UCSD-AML1 (cell line): ENCODE data around the gene OPA3.
A peak's percentile ranks its signal among the peaks of the same experiment; 100 is the strongest.

Experiments
- DNase-seq: peaks from one replicate; lab custom pipeline; 2025; ENCODE audit not compliant: unreplicated experiment; lab: John Stamatoyannopoulos, UW

Gene OPA3

DNA sequence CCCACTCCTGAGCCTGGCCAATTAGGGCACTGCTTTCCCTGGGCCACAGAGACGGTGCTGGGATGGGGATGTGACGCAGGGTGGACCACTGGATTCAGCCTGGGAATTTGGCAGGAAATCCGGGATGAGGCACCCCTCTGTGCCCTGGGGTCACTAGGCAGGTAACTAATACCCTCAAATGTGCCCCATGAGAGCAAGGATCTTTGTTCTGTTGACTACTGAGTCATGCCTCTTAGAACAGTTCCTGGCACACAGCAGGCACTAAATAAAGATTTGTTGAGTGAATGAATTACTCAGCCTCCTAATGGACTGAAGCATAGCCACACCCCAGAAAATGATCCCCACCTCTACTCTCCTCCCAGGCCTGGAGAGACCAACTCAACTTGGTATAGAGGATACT is 15.9 kb downstream of the OPA3 start:
- no peak for DNase-seq

GRCh38 chr19:45567609-45568008 is 17.0 kb downstream of the OPA3 start:
- DNase-seq: no peak

DNA sequence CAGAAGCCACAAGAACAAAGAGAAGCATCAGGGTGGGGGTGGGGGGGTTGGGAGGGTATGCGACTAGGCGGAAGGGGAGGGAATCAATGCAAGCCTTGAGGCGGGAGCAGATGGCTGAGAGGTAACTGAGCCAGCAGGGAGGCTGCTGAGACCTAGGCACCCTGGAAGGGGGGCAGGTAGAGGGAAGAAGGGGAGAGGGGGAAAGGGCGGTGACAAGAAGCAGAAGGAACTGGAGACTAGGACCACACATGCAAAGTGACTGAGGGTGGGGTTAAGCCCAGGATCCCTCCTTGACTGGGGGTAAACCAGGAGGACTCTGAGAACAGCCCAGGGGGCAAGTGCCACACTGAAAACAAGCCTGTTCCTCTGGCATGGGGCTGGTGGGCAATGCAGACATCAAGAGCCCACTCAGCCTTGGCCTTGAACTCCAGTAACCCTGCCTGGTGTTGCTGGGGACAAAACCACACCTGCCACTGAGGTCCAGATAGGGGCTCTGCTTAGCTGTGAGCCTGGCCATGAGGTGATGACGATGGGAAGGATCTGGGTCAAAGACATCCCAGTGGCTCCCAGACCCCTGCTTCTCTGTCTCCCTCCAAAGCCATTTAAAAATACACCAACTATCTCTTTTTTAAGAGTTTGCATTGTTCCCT is 20.3 kb downstream of the OPA3 start:
- no peak for DNase-seq

- DNase-seq: no peak
These were observed 23.9 kb downstream of the OPA3 start for GRCh38 chr19:45560686-45561085.

GRCh38 chr19:45560038-45560437 is 24.6 kb downstream of the OPA3 start:
- DNase-seq: no peak

DNA sequence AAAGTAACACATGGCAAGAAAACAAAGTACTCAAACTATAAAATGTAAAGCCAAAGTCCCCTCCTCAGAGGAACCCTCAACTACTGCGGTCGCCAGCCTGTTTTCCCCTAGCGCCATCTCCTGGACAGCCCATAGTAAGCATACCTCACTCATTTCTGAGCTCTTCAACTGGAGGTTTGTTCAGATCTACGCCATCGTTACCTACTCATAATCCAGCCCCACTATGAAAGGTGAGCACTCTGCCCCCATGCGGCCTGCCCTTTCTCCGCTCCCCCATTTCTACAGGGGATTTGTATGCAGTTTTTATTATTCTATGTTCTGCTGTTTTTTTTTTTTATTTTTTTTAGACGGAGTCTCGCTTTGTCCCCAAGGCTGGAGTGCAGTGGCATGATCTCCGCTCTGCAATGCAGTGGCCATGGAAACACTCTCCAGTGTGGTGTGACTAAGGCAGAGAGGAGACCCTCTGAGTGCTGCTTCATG is 26.2 kb downstream of the OPA3 start:
- peak; percentile 62 for DNase-seq

- DNase-seq: no peak
These were observed 27.8 kb downstream of the OPA3 start for GRCh38 chr19:45556835-45557234.

GRCh38 chr19:45554481-45554880 is 30.1 kb downstream of the OPA3 start:
- DNase-seq: no peak

DNA sequence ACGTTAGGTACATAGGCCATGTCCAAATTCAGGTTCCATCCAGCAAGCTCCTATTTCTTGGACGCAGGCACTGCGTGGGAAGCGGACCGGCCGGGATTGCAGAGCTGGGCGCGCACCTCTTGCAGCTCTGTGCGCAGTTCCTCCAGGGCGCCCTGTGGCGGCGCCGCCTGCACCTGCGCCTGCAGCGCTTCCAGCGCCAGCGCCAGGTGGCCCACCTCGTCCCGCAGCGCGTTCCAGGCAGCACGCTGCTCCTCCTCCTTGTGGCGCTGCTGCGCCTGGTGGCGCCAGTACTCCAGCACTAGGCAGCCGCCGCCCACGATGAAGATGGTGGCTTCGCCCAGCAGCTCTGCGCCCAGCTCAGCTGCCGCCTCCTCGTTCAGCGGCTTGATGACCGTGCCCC is 31.1 kb downstream of the OPA3 start:
- DNase-seq: no peak

- DNase-seq: no peak
These were observed 36.5 kb downstream of the OPA3 start for GRCh38 chr19:45547965-45548609.

DNA sequence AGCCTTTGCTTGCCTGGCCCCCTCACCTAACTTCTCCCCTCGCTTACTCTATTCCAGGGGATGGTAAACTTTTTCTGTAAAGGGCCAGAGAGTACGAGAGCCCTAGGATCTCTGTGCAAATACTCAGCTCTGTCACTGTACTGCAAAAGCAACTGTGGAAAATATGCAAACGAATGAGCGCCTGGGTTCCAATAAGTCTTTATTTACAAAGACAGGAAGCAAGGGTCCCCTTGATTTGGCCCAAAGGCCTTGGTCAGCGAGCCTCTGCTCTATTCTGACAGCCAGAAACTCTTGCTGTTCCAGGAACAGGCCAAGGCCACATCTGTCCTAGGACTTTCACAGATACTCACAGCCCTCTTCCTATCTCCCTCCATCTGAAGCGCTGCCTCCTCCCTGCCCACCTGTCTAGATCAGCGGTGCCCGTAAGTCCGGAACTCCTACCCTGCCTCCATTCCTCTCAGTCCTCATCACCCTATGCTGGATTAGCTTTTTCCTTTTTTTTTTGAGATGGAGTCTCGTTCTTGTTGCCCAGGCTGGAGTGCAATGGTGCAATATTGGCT is 37.3 kb downstream of the OPA3 start:
- DNase-seq: no peak

GRCh38 chr19:45542234-45542668 is 42.4 kb downstream of the OPA3 start:
- no peak for DNase-seq

GRCh38 chr19:45539459-45539858 is 45.1 kb downstream of the OPA3 start:
- no peak for DNase-seq

- no peak for DNase-seq
These were observed 53.3 kb downstream of the OPA3 start for GRCh38 chr19:45531349-45531748.

DNA sequence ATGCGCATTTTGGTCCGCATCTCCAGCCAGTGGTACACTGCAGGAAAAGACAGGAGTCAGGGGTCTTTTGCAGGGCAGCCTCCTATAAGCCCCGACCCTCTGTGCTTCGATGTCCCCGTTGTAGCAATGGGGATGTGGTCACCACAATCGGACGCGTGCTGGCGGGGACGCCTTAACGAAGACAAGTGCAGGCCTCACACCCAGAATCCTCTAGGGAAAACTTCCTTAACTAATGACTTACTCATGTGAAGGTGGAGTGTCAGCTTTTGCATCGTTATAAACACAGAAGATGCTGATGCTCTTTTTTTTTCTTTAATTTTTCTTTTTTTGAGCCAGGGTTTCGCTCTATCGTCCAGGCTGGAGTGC is 55.2 kb downstream of the OPA3 start:
- no peak for DNase-seq

- DNase-seq: no peak
These were observed 55.7 kb downstream of the OPA3 start for GRCh38 chr19:45528744-45529419.

GRCh38 chr19:45528149-45528743 is 56.4 kb downstream of the OPA3 start:
- no peak for DNase-seq

DNA sequence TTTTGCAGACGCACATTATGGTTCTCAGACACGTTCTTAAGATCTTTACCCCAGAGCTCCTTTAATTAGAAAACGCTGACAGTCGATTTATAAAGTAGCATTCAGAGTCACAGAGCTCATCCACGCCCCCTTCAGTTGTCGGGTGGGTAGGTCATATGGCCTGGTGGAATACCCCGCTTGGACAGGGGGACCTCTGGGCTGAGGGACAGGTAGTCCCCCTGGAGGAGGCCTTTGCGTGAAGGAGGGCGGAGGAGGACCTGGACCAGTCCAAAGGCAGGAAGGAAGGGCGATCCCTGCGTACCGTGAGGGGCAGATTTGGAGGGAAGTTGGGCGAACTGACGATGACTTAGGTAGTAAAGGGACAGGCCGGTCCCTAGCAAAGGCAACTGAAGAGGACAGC is 56.9 kb downstream of the OPA3 start:
- DNase-seq: no peak

- no peak for DNase-seq
These were observed 57.6 kb downstream of the OPA3 start for GRCh38 chr19:45526971-45527370.

GRCh38 chr19:45526143-45526542 is 58.5 kb downstream of the OPA3 start:
- peak; percentile 42 for DNase-seq

DNA sequence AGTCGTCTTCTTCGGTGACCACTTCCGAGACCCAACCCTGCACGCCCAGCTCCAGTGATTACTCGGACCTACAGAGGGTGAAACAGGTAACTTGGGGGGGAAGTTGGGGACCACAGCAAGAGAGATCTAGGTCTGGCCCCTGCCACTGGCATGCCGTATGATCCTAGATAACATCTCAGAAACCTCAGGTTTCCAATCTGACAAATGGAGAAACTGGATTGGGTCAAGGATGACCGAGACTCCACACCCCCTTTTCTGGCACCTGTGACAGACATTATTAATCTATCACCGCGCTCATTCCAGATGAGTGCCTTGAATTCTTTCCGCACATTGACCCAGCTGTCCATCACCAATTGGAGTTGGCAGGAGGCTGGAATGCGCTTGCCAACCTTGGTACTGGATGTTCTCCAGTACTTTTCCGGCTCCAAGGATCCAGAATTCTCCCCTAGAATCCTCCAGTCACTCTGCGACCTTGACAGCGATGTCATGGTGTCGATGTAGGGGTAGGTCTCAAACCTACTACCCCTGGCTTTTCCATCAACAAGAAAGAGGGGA is 60.0 kb downstream of the OPA3 start:
- no peak for DNase-seq
